ENCODE data around the gene NPC1.
A peak's percentile ranks its signal among the peaks of the same experiment; 100 is the strongest.
"Not testable (repeated sequence)": the region's sequence is repeated elsewhere in the genome, so short reads cannot be mapped to it uniquely, and the experiment has no call there.

NPC1 gene

GRCh38 chr18:23608211-23608610 is 21.9 kb upstream of the NPC1 start:
- no peak for DNase-seq

- DNase-seq, result no peak
These were observed 19.6 kb upstream of the NPC1 start for GRCh38 chr18:23605941-23606340.

- DNase-seq, result no peak
These were observed 13.5 kb upstream of the NPC1 start for GRCh38 chr18:23599809-23600208.

GRCh38 chr18:23596183-23596582 is 9.9 kb upstream of the NPC1 start:
- no peak for DNase-seq

- DNase-seq, result no peak
These were observed 9.3 kb upstream of the NPC1 start for GRCh38 chr18:23595591-23595990.

GRCh38 chr18:23593720-23594119 is 7.4 kb upstream of the NPC1 start:
- no peak for DNase-seq

- DNase-seq, result no peak
These were observed 6.6 kb upstream of the NPC1 start for GRCh38 chr18:23592911-23593310.

GRCh38 chr18:23591011-23591410 is 4.7 kb upstream of the NPC1 start:
- no peak for DNase-seq

GRCh38 chr18:23588836-23589560 is 2.7 kb upstream of the NPC1 start:
- DNase-seq, result no peak

GRCh38 chr18:23587220-23587642 is 925 bp upstream of the NPC1 start:
- no peak for DNase-seq

- DNase-seq, result no peak
These were observed 433 bp downstream of the NPC1 start for GRCh38 chr18:23585897-23586248.

GRCh38 chr18:23585007-23585871 is 1.1 kb downstream of the NPC1 start:
- DNase-seq, result peak; percentile 27

- no peak for DNase-seq
These were observed 2.0 kb downstream of the NPC1 start for GRCh38 chr18:23584019-23584983.

GRCh38 chr18:23583071-23583865 is 3.0 kb downstream of the NPC1 start:
- no peak for DNase-seq

GRCh38 chr18:23580677-23581367 is 5.5 kb downstream of the NPC1 start:
- DNase-seq, result no peak

GRCh38 chr18:23578891-23579653 is 7.2 kb downstream of the NPC1 start:
- DNase-seq, result no peak

- no peak for DNase-seq
These were observed 8.1 kb downstream of the NPC1 start for GRCh38 chr18:23578067-23578701.

GRCh38 chr18:23577521-23577920 is 8.8 kb downstream of the NPC1 start:
- not testable (repeated sequence) for DNase-seq

GRCh38 chr18:23575309-23575651 is 11.0 kb downstream of the NPC1 start:
- DNase-seq, result no peak

GRCh38 chr18:23574611-23575308 is 11.5 kb downstream of the NPC1 start:
- no peak for DNase-seq
